ENCODE measurements around the gene GMPPB.
"Not testable (repeated sequence)": the region's sequence is repeated elsewhere in the genome, so short reads cannot be mapped to it uniquely, and the experiment has no call there.

The GMPPB gene

GRCh38 chr3:49694409-49695070 is 29.2 kb downstream of the GMPPB start:
- DNase-seq (ENCODE audit: low read depth in 2 of 2): not testable (repeated sequence)

- DNase-seq (ENCODE audit: low read depth in 2 of 2): not testable (repeated sequence)
Measured at GRCh38 chr3:49691481-49691880, 32.3 kb downstream of the GMPPB start.

- DNase-seq (ENCODE audit: low read depth in 2 of 2): not testable (repeated sequence)
Measured at GRCh38 chr3:49690856-49691255, 32.9 kb downstream of the GMPPB start.

- DNase-seq (ENCODE audit: low read depth in 2 of 2): not testable (repeated sequence)
Measured at GRCh38 chr3:49689908-49690624, 33.7 kb downstream of the GMPPB start.

- DNase-seq (ENCODE audit: low read depth in 2 of 2): peak; percentile 79 to 88
Measured at GRCh38 chr3:49689046-49689907, 34.5 kb downstream of the GMPPB start, which contains the start of the genes MST1 and RNF123. Gene MST1, minus strand, starts transcription at chr3:49689474. Its CDS starts 783 bp downstream, at chr3:49688691. Gene RNF123, plus strand, starts transcription at chr3:49689557. Its CDS starts 1,609 bp downstream, at chr3:49691166.

GRCh38 chr3:49688338-49689045 is 35.3 kb downstream of the GMPPB start:
- DNase-seq (ENCODE audit: low read depth in 2 of 2): not testable (repeated sequence)

GRCh38 chr3:49687424-49687795 is 36.3 kb downstream of the GMPPB start:
- not testable (repeated sequence) for DNase-seq (ENCODE audit: low read depth in 2 of 2)

GRCh38 chr3:49686769-49687423 is 36.9 kb downstream of the GMPPB start:
- peak in 1 of 2 donors; percentile 19 for DNase-seq (ENCODE audit: low read depth in 2 of 2)

GRCh38 chr3:49686346-49686745 is 37.4 kb downstream of the GMPPB start:
- peak in 1 of 2 donors; percentile 20 for DNase-seq (ENCODE audit: low read depth in 2 of 2)

GRCh38 chr3:49685846-49686245 is 37.9 kb downstream of the GMPPB start:
- DNase-seq (ENCODE audit: low read depth in 2 of 2): not testable (repeated sequence)

GRCh38 chr3:49685103-49685502 is 38.6 kb downstream of the GMPPB start:
- not testable (repeated sequence) for DNase-seq (ENCODE audit: low read depth in 2 of 2)

- DNase-seq (ENCODE audit: low read depth in 2 of 2): not testable (repeated sequence)
Measured at GRCh38 chr3:49684453-49684852, 39.3 kb downstream of the GMPPB start.

- DNase-seq (ENCODE audit: low read depth in 2 of 2): no peak
Measured at GRCh38 chr3:49683162-49683561, 40.6 kb downstream of the GMPPB start.

- DNase-seq (ENCODE audit: low read depth in 2 of 2): no peak
Measured at GRCh38 chr3:49681543-49681942, 42.2 kb downstream of the GMPPB start.

- DNase-seq (ENCODE audit: low read depth in 2 of 2): no peak
Measured at GRCh38 chr3:49681232-49681522, 42.6 kb downstream of the GMPPB start.

GRCh38 chr3:49680493-49681231 is 43.1 kb downstream of the GMPPB start:
- DNase-seq (ENCODE audit: low read depth in 2 of 2): no peak

GRCh38 chr3:49675912-49676311 is 47.8 kb downstream of the GMPPB start:
- no peak for DNase-seq (ENCODE audit: low read depth in 2 of 2)

GRCh38 chr3:49674497-49674983 is 49.2 kb downstream of the GMPPB start:
- peak in 1 of 2 donors; percentile 20 for DNase-seq (ENCODE audit: low read depth in 2 of 2)

GRCh38 chr3:49673715-49674496 is 49.8 kb downstream of the GMPPB start, which contains the start of gene APEH:
Gene APEH, plus strand, starts transcription at chr3:49674351. Its CDS starts 51 bp downstream, at chr3:49674402.
- peak; percentile 95 to 98 for DNase-seq (ENCODE audit: low read depth in 2 of 2)

All from stimulated activated CD8-positive, alpha-beta memory T cell treated with anti-CD3 and anti-CD28 coated beads, Interleukin-7, amount 100 ng/mL, for 4 hours (primary cell).